ENCODE results near the gene TSPEAR.

DNA sequence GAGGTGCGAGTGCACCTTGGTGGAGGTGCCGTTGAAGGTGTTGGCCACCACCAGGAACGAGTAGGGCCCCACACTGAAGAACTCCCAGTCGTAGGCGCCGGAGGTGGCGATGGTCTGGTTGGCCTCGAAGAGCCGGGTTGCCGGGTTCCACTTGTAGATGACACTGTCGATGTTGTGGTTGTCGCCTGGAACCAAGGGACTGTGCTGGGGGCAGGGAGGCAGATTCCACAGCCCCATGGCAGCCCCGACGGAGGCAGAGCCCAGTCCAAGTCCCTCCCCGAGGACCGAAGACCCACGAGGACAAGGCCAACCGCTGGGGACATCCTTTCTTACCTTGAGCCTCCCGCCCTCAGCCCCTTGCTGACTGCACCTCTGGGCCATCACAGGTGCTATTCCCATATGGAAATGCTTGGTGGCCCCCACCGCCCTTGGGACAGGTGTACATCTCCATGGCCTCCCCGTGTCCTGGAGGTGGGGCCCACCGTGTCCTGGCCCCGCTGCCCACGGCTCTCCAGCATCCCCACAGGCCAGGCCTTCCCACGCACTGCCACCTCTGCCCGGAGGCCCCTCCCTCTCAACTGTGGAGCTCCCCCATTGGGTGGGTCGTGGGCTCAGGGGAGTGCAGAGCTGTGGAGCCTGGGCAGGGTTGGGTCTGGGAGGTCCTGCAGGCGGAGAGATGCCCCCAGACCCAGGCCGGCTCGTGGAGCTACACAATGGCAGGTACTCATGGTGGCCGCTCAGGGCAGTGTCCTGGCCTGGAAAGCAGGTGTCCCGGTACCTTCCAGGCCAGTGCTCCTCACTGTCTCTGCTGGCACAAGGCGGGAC is 189.2 kb downstream of the TSPEAR start:
- TF ChIP-seq, protein P1, sequence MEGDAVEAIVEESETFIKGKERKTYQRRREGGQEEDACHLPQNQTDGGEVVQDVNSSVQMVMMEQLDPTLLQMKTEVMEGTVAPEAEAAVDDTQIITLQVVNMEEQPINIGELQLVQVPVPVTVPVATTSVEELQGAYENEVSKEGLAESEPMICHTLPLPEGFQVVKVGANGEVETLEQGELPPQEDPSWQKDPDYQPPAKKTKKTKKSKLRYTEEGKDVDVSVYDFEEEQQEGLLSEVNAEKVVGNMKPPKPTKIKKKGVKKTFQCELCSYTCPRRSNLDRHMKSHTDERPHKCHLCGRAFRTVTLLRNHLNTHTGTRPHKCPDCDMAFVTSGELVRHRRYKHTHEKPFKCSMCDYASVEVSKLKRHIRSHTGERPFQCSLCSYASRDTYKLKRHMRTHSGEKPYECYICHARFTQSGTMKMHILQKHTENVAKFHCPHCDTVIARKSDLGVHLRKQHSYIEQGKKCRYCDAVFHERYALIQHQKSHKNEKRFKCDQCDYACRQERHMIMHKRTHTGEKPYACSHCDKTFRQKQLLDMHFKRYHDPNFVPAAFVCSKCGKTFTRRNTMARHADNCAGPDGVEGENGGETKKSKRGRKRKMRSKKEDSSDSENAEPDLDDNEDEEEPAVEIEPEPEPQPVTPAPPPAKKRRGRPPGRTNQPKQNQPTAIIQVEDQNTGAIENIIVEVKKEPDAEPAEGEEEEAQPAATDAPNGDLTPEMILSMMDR (IDR thresholded peaks at IDR 0.05; ENCODE audit: low read length) = no peak
- TF ChIP-seq EZH2 (IDR thresholded peaks at IDR 0.05; ENCODE audit: borderline replicate concordance, low read length) = no peak
